HS-27A (cell line): ENCODE data around the gene ADAMTS6.

Experiments used
- DNase-seq: peaks from one replicate; pipeline ENCODE4 v3.0.0-alpha.2; 2012; ENCODE audit warnings: low read depth, missing footprints

ADAMTS6 gene

DNA sequence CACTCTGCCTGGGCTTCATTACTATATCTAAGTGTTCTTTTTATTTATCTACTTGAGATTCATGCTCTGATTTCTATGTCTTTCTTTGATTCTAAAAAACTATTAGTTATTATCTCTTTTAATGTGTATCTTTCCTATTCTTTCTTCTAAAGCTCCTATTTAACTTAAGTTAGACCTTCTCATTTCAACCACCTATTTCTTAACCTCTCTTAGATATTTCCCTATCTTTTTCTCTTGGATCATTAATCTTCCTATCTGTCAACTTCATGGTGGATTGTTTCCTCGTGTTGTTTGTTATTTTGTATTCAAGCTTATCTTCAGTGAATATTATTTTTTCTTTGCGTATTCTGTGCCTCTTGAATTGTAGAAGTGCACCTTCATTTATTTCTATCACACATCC lies 202.1 kb downstream of the ADAMTS6 start:
- no peak for DNase-seq

GRCh38 chr5:65276178-65276890 lies 205.4 kb downstream of the ADAMTS6 start:
- DNase-seq = no peak

GRCh38 chr5:65271906-65272305 lies 209.8 kb downstream of the ADAMTS6 start:
- DNase-seq = no peak

GRCh38 chr5:65268525-65268924 lies 213.2 kb downstream of the ADAMTS6 start:
- DNase-seq = no peak

- no peak for DNase-seq
Observed at GRCh38 chr5:65264420-65264819, 217.3 kb downstream of the ADAMTS6 start.

DNA sequence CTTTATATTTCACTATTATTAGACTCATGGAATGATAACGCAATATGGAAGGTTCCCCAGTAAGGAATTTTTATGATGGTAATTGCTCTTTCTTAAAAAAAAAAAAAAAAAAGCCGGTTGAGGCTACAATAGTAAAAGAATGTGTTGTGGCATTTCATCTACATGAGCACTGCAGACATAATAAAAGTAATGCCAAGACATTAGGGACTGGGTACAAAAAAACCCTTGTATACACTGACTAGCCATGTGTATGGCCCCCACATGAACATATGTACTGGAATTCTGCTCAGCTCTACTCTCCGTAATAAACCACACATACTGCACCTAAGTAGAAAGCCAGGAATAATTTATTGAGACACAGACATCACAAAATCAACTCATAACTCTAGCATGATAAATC lies 218.4 kb downstream of the ADAMTS6 start:
- no peak for DNase-seq

GRCh38 chr5:65262649-65263059 lies 219.1 kb downstream of the ADAMTS6 start:
- DNase-seq = peak; percentile 12

DNA sequence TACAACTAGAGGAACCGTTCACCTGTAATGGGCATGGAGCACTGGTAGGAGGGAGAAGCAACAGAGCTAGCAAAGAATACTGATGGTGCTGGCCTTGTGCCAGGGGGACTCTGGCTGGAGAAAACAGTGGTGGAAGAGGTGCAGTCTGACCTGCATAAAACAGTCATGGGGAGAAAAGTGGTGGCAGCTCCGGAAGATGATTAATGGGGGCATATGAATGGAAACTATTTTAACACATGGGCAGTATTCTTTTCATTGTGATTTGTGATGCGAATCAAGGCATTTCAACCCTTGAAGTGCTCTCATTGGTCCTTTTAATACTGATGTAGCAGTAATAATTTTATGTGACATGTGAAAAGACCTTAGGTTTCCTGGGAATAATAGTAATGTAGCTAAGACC lies 219.6 kb downstream of the ADAMTS6 start:
- DNase-seq = no peak

DNA sequence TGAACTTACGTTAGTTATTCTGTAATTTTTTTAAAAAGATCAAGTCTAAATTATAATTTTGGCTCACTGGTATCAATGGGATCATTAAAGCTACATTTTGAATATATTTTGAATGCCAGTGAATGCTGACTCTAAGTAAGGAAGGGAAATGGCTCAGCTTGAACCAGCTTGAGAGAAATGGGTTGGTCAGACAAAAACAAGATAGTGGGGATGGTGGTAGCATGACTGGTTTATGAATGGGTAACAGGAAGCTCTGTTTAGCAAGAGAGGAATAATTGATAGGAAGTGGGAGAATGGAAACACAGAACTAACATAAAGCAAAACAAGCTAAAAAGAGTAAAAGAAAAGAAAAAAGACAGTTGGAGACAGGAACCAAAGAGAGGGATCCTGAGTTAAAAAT lies 220.2 kb downstream of the ADAMTS6 start:
- no peak for DNase-seq

- DNase-seq = no peak
Observed at GRCh38 chr5:65255294-65255693, 226.4 kb downstream of the ADAMTS6 start.

- DNase-seq = no peak
Observed at GRCh38 chr5:65252977-65253376, 228.7 kb downstream of the ADAMTS6 start.

- DNase-seq = no peak
Observed at GRCh38 chr5:65248896-65249295, 232.8 kb downstream of the ADAMTS6 start.

GRCh38 chr5:65247594-65247993 lies 234.1 kb downstream of the ADAMTS6 start:
- DNase-seq = no peak

DNA sequence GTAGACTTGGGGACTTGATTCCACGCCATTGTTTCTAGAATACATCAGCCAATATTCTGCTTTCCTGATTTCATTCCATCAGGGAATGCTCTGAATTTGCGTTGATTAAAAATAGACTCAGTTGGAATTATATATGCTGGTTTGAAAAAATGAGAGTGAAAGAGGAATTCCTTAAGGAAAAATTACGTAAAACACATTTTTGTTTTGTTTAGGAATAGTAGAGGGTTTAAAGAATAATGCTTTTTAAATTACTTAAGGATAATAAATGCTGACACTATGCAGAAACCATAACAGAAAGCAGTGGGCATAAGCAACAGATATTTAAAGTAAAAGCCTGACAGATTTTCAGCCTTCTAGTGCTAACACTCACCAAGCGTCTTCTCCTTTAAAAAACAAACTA lies 235.0 kb downstream of the ADAMTS6 start:
- DNase-seq = no peak

GRCh38 chr5:65244031-65244430 lies 237.7 kb downstream of the ADAMTS6 start:
- no peak for DNase-seq

GRCh38 chr5:65243161-65243560 lies 238.6 kb downstream of the ADAMTS6 start:
- no peak for DNase-seq

- no peak for DNase-seq
Observed at GRCh38 chr5:65229841-65230240, 251.9 kb downstream of the ADAMTS6 start.

GRCh38 chr5:65213921-65214525 lies 267.7 kb downstream of the ADAMTS6 start:
- no peak for DNase-seq

DNA sequence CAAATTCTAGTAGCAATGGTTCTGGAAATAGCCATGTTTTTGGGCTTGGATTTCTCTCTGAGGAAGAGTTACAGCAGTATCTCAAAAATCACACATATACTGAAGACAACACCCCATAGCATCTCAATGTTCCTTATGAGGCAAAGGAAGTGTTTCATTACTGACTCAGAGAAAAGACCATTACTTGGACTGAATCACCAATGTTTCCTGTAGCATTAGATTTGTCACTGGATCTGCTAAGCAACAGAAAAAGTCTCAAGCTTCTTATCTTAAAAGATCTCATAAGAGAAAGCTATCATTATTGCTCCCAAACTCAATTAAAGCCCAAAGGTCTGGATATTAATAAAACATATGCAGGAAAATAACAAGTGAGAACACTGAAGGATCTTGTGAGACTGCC lies 272.4 kb downstream of the ADAMTS6 start:
- no peak for DNase-seq

GRCh38 chr5:65204966-65205365 lies 276.8 kb downstream of the ADAMTS6 start:
- DNase-seq = no peak

GRCh38 chr5:65203746-65204145 lies 278.0 kb downstream of the ADAMTS6 start:
- peak; percentile 77 for DNase-seq

DNA sequence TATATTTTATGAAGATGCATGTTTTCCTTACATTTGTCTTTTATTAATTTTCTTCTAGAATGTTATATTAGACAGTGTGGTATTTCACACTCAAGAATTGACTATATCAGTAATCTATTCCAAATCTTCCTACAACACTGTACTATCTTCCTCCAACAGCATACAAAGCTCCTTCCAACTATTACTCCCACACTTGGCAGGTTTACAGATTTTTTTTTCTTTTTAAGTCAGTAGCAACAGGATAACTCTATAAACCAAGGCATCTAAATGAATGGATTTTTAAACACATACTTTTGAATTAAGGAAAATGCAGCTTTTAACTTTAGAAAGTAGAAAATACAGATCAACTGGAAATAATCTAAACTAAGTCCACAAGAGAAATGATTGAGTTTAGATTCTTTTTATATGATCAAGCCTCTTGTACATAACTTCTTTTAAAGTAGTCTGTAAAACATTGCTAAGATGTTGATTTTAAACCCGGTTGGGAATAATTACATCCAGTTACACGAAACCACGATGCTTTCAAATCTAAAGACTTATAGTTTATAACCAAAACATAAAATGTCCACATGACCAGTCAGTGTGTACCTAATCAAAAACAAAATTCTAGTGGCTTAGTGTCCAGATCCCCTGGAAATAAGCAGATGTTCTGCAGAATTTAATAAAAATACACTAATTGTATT lies 281.6 kb downstream of the ADAMTS6 start:
- DNase-seq = no peak

DNA sequence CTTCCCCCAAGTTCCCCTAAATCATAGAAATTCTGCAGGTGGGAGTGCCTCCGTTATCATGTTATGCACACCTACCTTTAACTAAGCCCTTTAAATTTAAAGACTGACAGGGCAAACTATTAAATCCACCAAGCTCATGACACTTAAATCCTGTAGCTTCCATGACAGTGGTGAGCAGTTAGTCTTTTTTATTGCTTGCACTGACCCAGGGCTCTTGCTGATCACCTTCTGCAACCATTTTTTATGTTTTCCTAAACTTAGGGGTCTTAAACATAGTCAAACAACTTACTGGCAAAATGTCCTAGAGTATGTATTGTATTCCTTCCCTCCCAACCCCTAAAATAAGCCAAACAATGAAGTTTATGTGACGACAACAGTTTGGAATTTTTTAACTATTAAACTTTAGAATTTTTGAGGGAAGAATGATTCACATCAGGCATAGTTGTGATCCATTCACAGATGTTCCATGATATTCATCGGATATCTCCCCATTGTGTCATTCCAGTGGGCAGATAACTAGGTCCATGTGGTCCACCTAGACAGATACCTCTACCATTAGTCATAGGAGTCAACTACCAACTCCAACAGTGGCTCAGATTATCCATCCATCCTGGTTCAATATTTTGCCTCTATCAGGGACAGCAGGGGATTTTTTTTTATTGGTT lies 283.1 kb downstream of the ADAMTS6 start:
- peak; percentile 94 for DNase-seq
